ENCODE results near the gene POLR3A. TPM values are rescaled to one million over a fixed set of nuclear protein-coding genes. Genes with fewer than 3 reads are reported as not detected.

Gene POLR3A
- total RNA-seq, 1 donor from 2014 or later = 41.0 TPM

GRCh38 chr10:77971804-77972144, 57.5 kb downstream of the POLR3A start:
- Mint-ChIP-seq H3K4me3 (ENCODE audit: unreplicated experiment) (no peak overlapping the region), H3K9me3 (ENCODE audit: unreplicated experiment) (peaks cover 2% of the 10 kb centered on the region), H3K27ac (ENCODE audit: unreplicated experiment) (no peak overlapping the region), H3K4me1 (ENCODE audit: low read depth, unreplicated experiment) (peaks cover 7% of the 10 kb centered on the region), H3K27me3 (ENCODE audit: unreplicated experiment) (no peaks in the 10 kb centered on the region), H3K36me3 (ENCODE audit: unreplicated experiment) (no peaks in the 10 kb centered on the region)
- no peak for TF ChIP-seq CTCF (IDR thresholded peaks at IDR 0.05; ENCODE audit: partially characterized antibody, unreplicated experiment)
- no peak for DNase-seq

- Mint-ChIP-seq H3K4me1 (ENCODE audit: low read depth, unreplicated experiment) (peaks cover 7% of the 10 kb centered on the region), H3K27ac (ENCODE audit: unreplicated experiment) (no peak overlapping the region), H3K9me3 (ENCODE audit: unreplicated experiment) (peaks cover 2% of the 10 kb centered on the region), H3K36me3 (ENCODE audit: unreplicated experiment) (no peaks in the 10 kb centered on the region), H3K27me3 (ENCODE audit: unreplicated experiment) (no peaks in the 10 kb centered on the region), H3K4me3 (ENCODE audit: unreplicated experiment) (no peak overlapping the region)
- no peak for TF ChIP-seq CTCF (IDR thresholded peaks at IDR 0.05; ENCODE audit: partially characterized antibody, unreplicated experiment)
- DNase-seq = no peak
These were observed 58.2 kb downstream of the POLR3A start for GRCh38 chr10:77970869-77971803.

GRCh38 chr10:77969114-77969513, 60.2 kb downstream of the POLR3A start:
- no peak overlapping the region for H3K27ac Mint-ChIP-seq (ENCODE audit: unreplicated experiment)
- peaks cover 3% of the 10 kb centered on the region for H3K9me3 Mint-ChIP-seq (ENCODE audit: unreplicated experiment)
- TF ChIP-seq CTCF (IDR thresholded peaks at IDR 0.05; ENCODE audit: partially characterized antibody, unreplicated experiment) = no peak

GRCh38 chr10:77967611-77968022, 61.7 kb downstream of the POLR3A start:
- peak; percentile 26 for DNase-seq
- no peak for TF ChIP-seq CTCF (IDR thresholded peaks at IDR 0.05; ENCODE audit: partially characterized antibody, unreplicated experiment)
- Mint-ChIP-seq H3K4me1 (ENCODE audit: low read depth, unreplicated experiment) (peaks cover 6% of the 10 kb centered on the region), H3K36me3 (ENCODE audit: unreplicated experiment) (peaks cover 15% of the 10 kb centered on the region), H3K4me3 (ENCODE audit: unreplicated experiment) (peak overlapping the region; percentile 53), H3K27me3 (ENCODE audit: unreplicated experiment) (peaks cover 2% of the 10 kb centered on the region), H3K9me3 (ENCODE audit: unreplicated experiment) (peaks cover 6% of the 10 kb centered on the region), H3K27ac (ENCODE audit: unreplicated experiment) (peak overlapping the region; percentile 4)

More at GRCh38 chr10:77969114-77969513, 60.2 kb downstream of the POLR3A start:
- DNase-seq = no peak
- H3K4me3 Mint-ChIP-seq (ENCODE audit: unreplicated experiment) = no peak overlapping the region
- H3K4me1 Mint-ChIP-seq (ENCODE audit: low read depth, unreplicated experiment) = peaks cover 7% of the 10 kb centered on the region
- H3K27me3 Mint-ChIP-seq (ENCODE audit: unreplicated experiment) = peaks cover 2% of the 10 kb centered on the region
- peaks cover 7% of the 10 kb centered on the region for H3K36me3 Mint-ChIP-seq (ENCODE audit: unreplicated experiment)

- no peak for DNase-seq
- Mint-ChIP-seq H3K36me3 (ENCODE audit: unreplicated experiment) (peaks cover 15% of the 10 kb centered on the region), H3K4me1 (ENCODE audit: low read depth, unreplicated experiment) (peaks cover 6% of the 10 kb centered on the region), H3K27me3 (ENCODE audit: unreplicated experiment) (peaks cover 2% of the 10 kb centered on the region), H3K27ac (ENCODE audit: unreplicated experiment) (no peak overlapping the region), H3K9me3 (ENCODE audit: unreplicated experiment) (peaks cover 3% of the 10 kb centered on the region), H3K4me3 (ENCODE audit: unreplicated experiment) (no peak overlapping the region)
- no peak for TF ChIP-seq CTCF (IDR thresholded peaks at IDR 0.05; ENCODE audit: partially characterized antibody, unreplicated experiment)
These were observed 64.0 kb downstream of the POLR3A start for GRCh38 chr10:77965294-77965693.

Measured in glutamatergic neuron (in vitro differentiated cells).